ENCODE results near the gene SEMA3B. TPM values are rescaled to one million over a fixed set of nuclear protein-coding genes. Genes with fewer than 3 reads are reported as not detected.

SEMA3B gene
- total and polyA plus RNA-seq, 9 of the 15 experiments (the other 6 are each of a cell fraction or from before 2014, with no cell fraction given), result 0.03 to 1.8 (median 0.55) TPM; not detected in 1

DNA sequence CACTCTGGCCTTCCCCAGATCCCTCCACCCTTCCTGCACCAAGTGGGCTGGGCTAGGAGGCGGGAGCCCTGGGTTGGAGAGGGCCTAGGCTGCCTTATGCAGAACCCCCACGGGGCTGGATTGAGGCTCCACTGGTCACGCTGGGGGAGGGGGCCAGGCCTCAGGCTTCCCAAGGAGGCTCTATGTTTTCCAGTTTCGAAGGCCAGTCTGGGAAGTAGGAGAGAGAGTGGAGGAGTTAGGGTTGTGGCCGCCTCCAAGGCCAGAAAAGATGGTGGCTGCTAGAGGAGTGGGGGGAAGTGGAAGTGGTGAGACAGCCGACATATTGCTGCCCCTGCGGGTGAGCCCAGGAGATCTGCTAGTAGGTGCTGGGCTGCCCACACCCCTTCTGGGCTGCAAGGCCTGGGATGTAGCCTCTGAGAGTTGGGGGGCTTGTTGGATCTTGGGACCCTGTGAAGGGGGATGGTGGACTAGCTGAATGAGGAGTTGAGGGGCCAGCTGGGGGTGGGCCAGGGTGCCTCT, 31.8 kb upstream of the SEMA3B start:
- POLR2A ChIA-PET, result interaction anchor here (0.6 to 0.7 kb wide), 2 partner anchors 79 to 119 kb away, joined by 3 read pairs; no protein-coding TSS in a partner anchor
- no peaks in the 10 kb centered on the region for H3K9me1 ChIP-seq (ENCODE audit: control insufficient read depth, insufficient read depth, low read length)
- H4K20me1 ChIP-seq (replicated peaks; ENCODE audit: control insufficient read depth, insufficient read depth, low read length), result no peaks in the 10 kb centered on the region
- peak in 3 of 4 experiments; percentile 22 to 45 (median 27) for DNase-seq (ENCODE audit: extremely low read depth in 1 of 4, low spot score in 3 of 4)
- TF ChIP-seq EGR1 (conservative IDR thresholded peaks at IDR 0.05), result no peak
- peak; percentile 17; the same call in 1 of the 2 replicates for TF ChIP-seq PHF8 (IDR thresholded peaks at IDR 0.05; ENCODE audit: borderline replicate concordance, low read length)
- no peak for TF ChIP-seq HEY1 (CRISPR knock-in tag; IDR thresholded peaks at IDR 0.05; ENCODE audit: borderline replicate concordance)
- peak in 1 of 3 experiments; percentile 22 for TF ChIP-seq YY1 (IDR thresholded peaks at IDR 0.05; ENCODE audit: borderline replicate concordance in 1 of 3, control insufficient read depth in 1 of 3, extremely low read depth in 1 of 3, insufficient read depth in 3 of 3, insufficient read length in 1 of 3, insufficient replicate concordance in 2 of 3, low read depth in 1 of 3, low read length in 2 of 3)
- 0 out of 2 replicates have a peak, but pooled peaks have one; percentile 26 for TF ChIP-seq SPI1 (IDR thresholded peaks at IDR 0.05; ENCODE audit: borderline replicate concordance, low read depth, low read length)
- TF ChIP-seq ZNF263 (CRISPR knock-in tag; IDR thresholded peaks at IDR 0.05; ENCODE audit: borderline replicate concordance), result peak; percentile 73; the same call in 1 of the 2 replicates
- no peak for TF ChIP-seq ZBTB8A (IDR thresholded peaks at IDR 0.05; ENCODE audit: partially characterized antibody)
- TF ChIP-seq, protein P1, sequence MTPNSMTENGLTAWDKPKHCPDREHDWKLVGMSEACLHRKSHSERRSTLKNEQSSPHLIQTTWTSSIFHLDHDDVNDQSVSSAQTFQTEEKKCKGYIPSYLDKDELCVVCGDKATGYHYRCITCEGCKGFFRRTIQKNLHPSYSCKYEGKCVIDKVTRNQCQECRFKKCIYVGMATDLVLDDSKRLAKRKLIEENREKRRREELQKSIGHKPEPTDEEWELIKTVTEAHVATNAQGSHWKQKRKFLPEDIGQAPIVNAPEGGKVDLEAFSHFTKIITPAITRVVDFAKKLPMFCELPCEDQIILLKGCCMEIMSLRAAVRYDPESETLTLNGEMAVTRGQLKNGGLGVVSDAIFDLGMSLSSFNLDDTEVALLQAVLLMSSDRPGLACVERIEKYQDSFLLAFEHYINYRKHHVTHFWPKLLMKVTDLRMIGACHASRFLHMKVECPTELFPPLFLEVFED (CRISPR knock-in tag; conservative IDR thresholded peaks at IDR 0.05), result no peak
- peak; percentile 21; the same call in 1 of the 2 replicates for TF ChIP-seq ZFX (CRISPR knock-in tag; IDR thresholded peaks at IDR 0.05)
- peaks cover 36 to 67% of the 10 kb centered on the region in 2 experiments for H3K4me1 ChIP-seq (replicated peaks in 1 of 2; ENCODE audit: control insufficient read depth in 2 of 2, insufficient read depth in 2 of 2, low read length in 2 of 2)
- no peaks in the 10 kb centered on the region for H3K27me3 ChIP-seq (ENCODE audit: control insufficient read depth in 2 of 2, insufficient read depth in 2 of 2, low read length in 2 of 2)
- no TSS peak for BruUV-seq (replicated peaks)
- H3K9ac ChIP-seq (ENCODE audit: insufficient read depth in 1 of 2, low read depth in 2 of 2, low read length in 2 of 2), result peak overlapping the region in 1 of 2 experiments; percentile 95; a peak in 3 of 4 replicates
- H3K79me2 ChIP-seq (ENCODE audit: control insufficient read depth, insufficient read depth, low read length), result peaks cover 34% of the 10 kb centered on the region
- in situ Hi-C loops (cut with MboI) (no loop called here), intact Hi-C loops (cut with micrococcal nuclease) (no loop called here)
- no peaks in the 10 kb centered on the region for H3K9me3 ChIP-seq (replicated peaks; ENCODE audit: control insufficient read depth, insufficient read depth, low read depth, low read length)
- CTCF ChIA-PET (ENCODE audit: low intra/inter-chr PET ratio), result no interaction called here
- H2AFZ ChIP-seq (ENCODE audit: low read depth, low read length), result no peak overlapping the region
- peaks cover 4% of the 10 kb centered on the region; the same call in 1 of the 3 replicates for H3K36me3 ChIP-seq (ENCODE audit: control insufficient read depth, insufficient read depth, low read length)
- WGBS (ENCODE audit: insufficient coverage, low coverage, missing lambda C conversion rate), result 29% methylated on average over 7 of the region's 7 CpGs
- 0 out of 3 replicates have a peak overlapping the region, but pooled peaks have one; percentile 8 for H3K27ac ChIP-seq (ENCODE audit: extremely low read depth, low read depth, low read length)
- no peak for ATAC-seq
- H3K4me3 ChIP-seq, result peak overlapping the region; percentile 73
- H3K4me2 ChIP-seq (ENCODE audit: insufficient read depth, low read length), result peak overlapping the region; percentile 80
- no peak for FAIRE-seq
